ENCODE data around the gene TANC2. TPM values are rescaled to one million over a fixed set of nuclear protein-coding genes. Genes with fewer than 3 reads are reported as not detected.

Gene TANC2
- total RNA-seq, 1 donor from 2014 or later: 66.9 TPM

DNA sequence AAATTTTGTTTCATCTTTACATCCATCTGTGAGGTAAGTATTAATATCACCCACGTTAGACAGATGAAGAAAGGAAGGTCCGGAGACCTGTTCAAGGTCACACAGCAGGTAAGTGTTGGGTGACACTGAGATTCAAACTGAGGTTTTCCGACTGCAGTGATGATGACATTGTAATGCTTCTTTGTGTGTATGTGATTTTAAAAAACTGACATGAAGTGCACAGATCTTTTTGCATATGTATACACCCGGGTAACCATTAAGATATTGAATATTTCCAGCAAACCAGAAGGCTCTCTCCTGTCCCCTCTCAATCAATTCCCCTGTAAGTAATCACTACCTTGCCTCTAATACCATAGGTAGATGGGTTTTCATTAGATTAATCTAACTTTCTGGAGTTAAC lies 1.5 kb upstream of the TANC2 start:
- Histone ChIP-seq H3K27me3 (ENCODE audit: insufficient read depth, low read length) (no peaks in the 10 kb centered on the region), H3K79me2 (ENCODE audit: insufficient read depth, low read length) (peaks cover 31% of the 10 kb centered on the region), H3K4me2 (ENCODE audit: low read length) (no peak overlapping the region), H4K20me1 (ENCODE audit: insufficient read depth, low read length) (peaks cover 9% of the 10 kb centered on the region), H3K27ac (ENCODE audit: low read depth, low read length) (no peak overlapping the region), H3K4me3 (ENCODE audit: insufficient read depth, low read depth, low read length) (no peak overlapping the region), H2AFZ (ENCODE audit: low read depth, low read length) (no peak overlapping the region), H3K9me3 (ENCODE audit: insufficient read depth, low read depth, low read length) (no peaks in the 10 kb centered on the region), H3K36me3 (ENCODE audit: insufficient read depth, low read length) (no peaks in the 10 kb centered on the region), H3K9ac (ENCODE audit: low read length) (no peak overlapping the region), H3K4me1 (ENCODE audit: insufficient read depth, low read length) (peaks cover 30% of the 10 kb centered on the region)
- Mint-ChIP-seq H3K4me1 (ENCODE audit: low read depth, unreplicated experiment) (peaks cover 20% of the 10 kb centered on the region), H3K4me3 (ENCODE audit: unreplicated experiment) (no peak overlapping the region), H3K36me3 (ENCODE audit: low read depth, unreplicated experiment) (peaks cover 3% of the 10 kb centered on the region), H3K9me3 (ENCODE audit: unreplicated experiment) (no peaks in the 10 kb centered on the region), H3K27ac (ENCODE audit: unreplicated experiment) (no peak overlapping the region), H3K27me3 (ENCODE audit: low read depth, unreplicated experiment) (no peaks in the 10 kb centered on the region)
- no peak for FAIRE-seq
- no peak for DNase-seq (ENCODE audit: low read depth)
- no peak for TF ChIP-seq EZH2 (IDR thresholded peaks at IDR 0.05; ENCODE audit: insufficient read depth, low read length)
- TF ChIP-seq, protein P1, sequence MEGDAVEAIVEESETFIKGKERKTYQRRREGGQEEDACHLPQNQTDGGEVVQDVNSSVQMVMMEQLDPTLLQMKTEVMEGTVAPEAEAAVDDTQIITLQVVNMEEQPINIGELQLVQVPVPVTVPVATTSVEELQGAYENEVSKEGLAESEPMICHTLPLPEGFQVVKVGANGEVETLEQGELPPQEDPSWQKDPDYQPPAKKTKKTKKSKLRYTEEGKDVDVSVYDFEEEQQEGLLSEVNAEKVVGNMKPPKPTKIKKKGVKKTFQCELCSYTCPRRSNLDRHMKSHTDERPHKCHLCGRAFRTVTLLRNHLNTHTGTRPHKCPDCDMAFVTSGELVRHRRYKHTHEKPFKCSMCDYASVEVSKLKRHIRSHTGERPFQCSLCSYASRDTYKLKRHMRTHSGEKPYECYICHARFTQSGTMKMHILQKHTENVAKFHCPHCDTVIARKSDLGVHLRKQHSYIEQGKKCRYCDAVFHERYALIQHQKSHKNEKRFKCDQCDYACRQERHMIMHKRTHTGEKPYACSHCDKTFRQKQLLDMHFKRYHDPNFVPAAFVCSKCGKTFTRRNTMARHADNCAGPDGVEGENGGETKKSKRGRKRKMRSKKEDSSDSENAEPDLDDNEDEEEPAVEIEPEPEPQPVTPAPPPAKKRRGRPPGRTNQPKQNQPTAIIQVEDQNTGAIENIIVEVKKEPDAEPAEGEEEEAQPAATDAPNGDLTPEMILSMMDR (IDR thresholded peaks at IDR 0.05; ENCODE audit: insufficient read depth, low read depth, low read length): no peak

- H3K4me3 Mint-ChIP-seq (ENCODE audit: unreplicated experiment): peak overlapping the region; percentile 91
- H3K4me1 Mint-ChIP-seq (ENCODE audit: low read depth, unreplicated experiment): peaks cover 20% of the 10 kb centered on the region
- Histone ChIP-seq H3K4me3 (ENCODE audit: insufficient read depth, low read depth, low read length) (peak overlapping the region; percentile 63), H3K9me3 (ENCODE audit: insufficient read depth, low read depth, low read length) (no peaks in the 10 kb centered on the region), H3K27ac (ENCODE audit: low read depth, low read length) (peak overlapping the region; percentile 89), H3K4me1 (ENCODE audit: insufficient read depth, low read length) (peaks cover 30% of the 10 kb centered on the region), H4K20me1 (ENCODE audit: insufficient read depth, low read length) (peaks cover 11% of the 10 kb centered on the region), H3K4me2 (ENCODE audit: low read length) (peak overlapping the region; percentile 94), H3K27me3 (ENCODE audit: insufficient read depth, low read length) (no peaks in the 10 kb centered on the region), H3K9ac (ENCODE audit: low read length) (peak overlapping the region; percentile 97), H3K36me3 (ENCODE audit: insufficient read depth, low read length) (no peaks in the 10 kb centered on the region), H2AFZ (ENCODE audit: low read depth, low read length) (peak overlapping the region; percentile 90), H3K79me2 (ENCODE audit: insufficient read depth, low read length) (peaks cover 38% of the 10 kb centered on the region)
- H3K27me3 Mint-ChIP-seq (ENCODE audit: low read depth, unreplicated experiment): no peaks in the 10 kb centered on the region
- FAIRE-seq: no peak
- H3K36me3 Mint-ChIP-seq (ENCODE audit: low read depth, unreplicated experiment): peaks cover 3% of the 10 kb centered on the region
- DNase-seq (ENCODE audit: low read depth): peak; percentile 42
- no peaks in the 10 kb centered on the region for H3K9me3 Mint-ChIP-seq (ENCODE audit: unreplicated experiment)
- TF ChIP-seq EZH2 (IDR thresholded peaks at IDR 0.05; ENCODE audit: insufficient read depth, low read length): no peak
- peak overlapping the region; percentile 84 for H3K27ac Mint-ChIP-seq (ENCODE audit: unreplicated experiment)
Measured at GRCh38 chr17:62965174-62965685, 805 bp upstream of the TANC2 start.

DNA sequence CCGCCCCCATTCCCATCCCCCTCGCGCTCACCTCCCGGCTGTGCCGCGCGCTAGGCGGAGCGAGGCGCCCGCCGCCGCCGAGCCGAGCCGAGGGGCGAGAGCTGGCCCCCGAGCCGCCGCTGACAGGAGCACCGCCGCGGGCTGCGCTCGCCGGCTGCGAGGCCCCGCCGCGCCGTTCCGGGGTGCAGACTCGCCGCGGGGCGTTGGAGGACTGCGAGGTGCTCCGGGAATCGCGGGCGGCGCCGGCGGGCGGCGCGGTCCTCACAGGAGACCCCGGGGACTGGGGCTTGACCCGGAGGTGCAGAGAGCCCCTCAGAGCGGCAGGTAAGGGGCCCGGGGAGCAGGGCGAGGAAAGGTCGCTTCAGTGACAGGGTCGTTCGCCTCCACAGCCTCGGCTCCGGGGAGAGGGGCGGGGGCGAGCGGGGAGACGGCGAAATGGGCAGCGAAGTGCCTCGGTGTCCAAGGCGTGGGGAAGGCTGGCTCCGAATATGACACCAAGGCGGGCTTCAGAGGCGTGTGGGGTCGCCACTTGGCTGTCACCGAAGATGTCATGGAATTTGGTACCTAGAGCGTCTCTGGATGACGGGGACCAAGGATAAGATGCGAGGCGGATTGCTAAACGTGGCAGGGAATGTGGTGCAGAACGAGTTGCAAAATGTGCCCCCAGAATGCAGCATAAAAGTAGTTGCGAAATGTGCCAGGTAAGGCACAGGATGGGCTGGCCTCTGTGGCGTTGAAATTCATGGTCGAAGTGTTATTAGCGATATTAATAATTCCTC lies 580 bp downstream of the TANC2 start:
- Histone ChIP-seq H3K27me3 (ENCODE audit: insufficient read depth, low read length) (no peaks in the 10 kb centered on the region), H3K36me3 (ENCODE audit: insufficient read depth, low read length) (no peaks in the 10 kb centered on the region), H3K27ac (ENCODE audit: low read depth, low read length) (peak overlapping the region; percentile 89), H4K20me1 (ENCODE audit: insufficient read depth, low read length) (peaks cover 24% of the 10 kb centered on the region), H3K79me2 (ENCODE audit: insufficient read depth, low read length) (peaks cover 52% of the 10 kb centered on the region), H2AFZ (ENCODE audit: low read depth, low read length) (peak overlapping the region; percentile 60), H3K9me3 (ENCODE audit: insufficient read depth, low read depth, low read length) (no peaks in the 10 kb centered on the region), H3K4me3 (ENCODE audit: insufficient read depth, low read depth, low read length) (peak overlapping the region; percentile 98), H3K4me1 (ENCODE audit: insufficient read depth, low read length) (peaks cover 30% of the 10 kb centered on the region), H3K4me2 (ENCODE audit: low read length) (peak overlapping the region; percentile 94), H3K9ac (ENCODE audit: low read length) (peak overlapping the region; percentile 97)
- peak overlapping the region; percentile 71 for H3K27ac Mint-ChIP-seq (ENCODE audit: unreplicated experiment)
- no peak for FAIRE-seq
- H3K9me3 Mint-ChIP-seq (ENCODE audit: unreplicated experiment): no peaks in the 10 kb centered on the region
- H3K4me1 Mint-ChIP-seq (ENCODE audit: low read depth, unreplicated experiment): peaks cover 26% of the 10 kb centered on the region
- no peak for DNase-seq (ENCODE audit: low read depth)
- H3K27me3 Mint-ChIP-seq (ENCODE audit: low read depth, unreplicated experiment): no peaks in the 10 kb centered on the region
- TF ChIP-seq, protein P1 (IDR thresholded peaks at IDR 0.05; ENCODE audit: insufficient read depth, low read depth, low read length): no peak
- no peak for TF ChIP-seq EZH2 (IDR thresholded peaks at IDR 0.05; ENCODE audit: insufficient read depth, low read length)
- H3K4me3 Mint-ChIP-seq (ENCODE audit: unreplicated experiment): peak overlapping the region; percentile 85
- H3K36me3 Mint-ChIP-seq (ENCODE audit: low read depth, unreplicated experiment): peaks cover 3% of the 10 kb centered on the region
